Fibroblast of villous mesenchyme (primary cell): ENCODE measurements around the gene RPL10. TPM values are rescaled to one million over a fixed set of nuclear protein-coding genes. Genes with fewer than 3 reads are reported as not detected.

Source experiments
- DNase-seq: peaks from one replicate; pipeline ENCODE4 v3.0.0-alpha.2; 2010; ENCODE audit warnings: low read depth
- H3K4me3 ChIP-seq: 2 replicates; pipeline ENCODE4 v1.5.1; 2011; ENCODE audit warnings: low read depth, mild to moderate bottlenecking, low read length
- CTCF ChIP-seq: IDR thresholded peaks from 2 replicates; pipeline ENCODE4 v1.5.1; 2012; ENCODE audit warnings: low read depth, mild to moderate bottlenecking, low read length; ENCODE audit not compliant: insufficient read depth
- total RNA-seq: library from RNA; depleted of rRNA; stranded (reverse); fragments of >200 nt; gene quantifications from 2 replicates; pipeline ENCODE4 v1.2.3, GENCODE V29; 2012

The RPL10 gene
- total RNA-seq, 1 donor = 1,322 TPM

- no peak for TF ChIP-seq CTCF
- DNase-seq = no peak
- no peak overlapping the region for H3K4me3 ChIP-seq
Observed at GRCh38 chrX:154352012-154352401, 46.2 kb upstream of the RPL10 start.

GRCh38 chrX:154352466-154352865, 45.7 kb upstream of the RPL10 start:
- DNase-seq = no peak
- no peak overlapping the region for H3K4me3 ChIP-seq
- TF ChIP-seq CTCF = no peak

- no peak for DNase-seq
- H3K4me3 ChIP-seq = no peak overlapping the region
- TF ChIP-seq CTCF = no peak
Observed at GRCh38 chrX:154353172-154353843, 44.9 kb upstream of the RPL10 start.

- DNase-seq = no peak
- no peak overlapping the region for H3K4me3 ChIP-seq
- no peak for TF ChIP-seq CTCF
Observed at GRCh38 chrX:154354013-154354412, 44.2 kb upstream of the RPL10 start.

- TF ChIP-seq CTCF = no peak
- DNase-seq = no peak
- H3K4me3 ChIP-seq = no peak overlapping the region
Observed at GRCh38 chrX:154354516-154354915, 43.7 kb upstream of the RPL10 start.

DNA sequence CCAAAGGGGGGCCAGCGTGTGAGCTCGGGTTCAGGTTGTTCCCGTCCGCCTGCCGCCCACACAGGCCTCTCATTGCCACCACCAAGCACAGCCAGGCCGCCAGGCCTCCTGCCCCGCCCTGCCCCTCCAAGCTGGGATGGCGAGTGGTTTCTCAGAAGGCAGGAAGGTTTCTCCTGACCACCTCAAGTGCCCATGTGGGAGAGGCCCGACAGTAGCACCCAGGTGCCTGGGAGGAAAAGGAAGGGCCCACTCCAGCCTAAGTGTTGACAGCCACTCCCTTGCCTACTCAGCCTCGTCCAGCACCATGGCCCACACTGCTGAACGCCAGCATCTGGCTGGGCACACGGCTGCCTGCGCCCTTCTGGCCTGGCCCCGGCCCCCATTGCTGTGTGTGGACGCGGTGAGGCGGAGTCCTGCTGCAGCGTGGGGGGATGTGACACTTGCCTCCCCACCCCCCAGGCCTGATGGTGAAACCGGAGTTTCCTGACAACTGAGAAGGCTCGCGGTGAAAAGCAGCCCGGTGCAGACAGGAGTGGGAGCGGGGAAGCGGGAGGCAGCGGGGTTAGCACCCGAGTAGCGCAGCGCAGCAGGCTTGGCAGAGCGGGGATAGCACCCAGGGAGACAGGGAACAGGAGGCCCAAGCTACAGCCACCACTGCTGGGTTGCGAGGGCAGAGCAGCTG, 42.9 kb upstream of the RPL10 start:
- TF ChIP-seq CTCF = no peak
- DNase-seq = no peak
- H3K4me3 ChIP-seq = no peak overlapping the region
